OCI-LY7 (cell line): ENCODE measurements around the gene HSPA4. TPM values are rescaled to one million over a fixed set of nuclear protein-coding genes. Genes with fewer than 3 reads are reported as not detected.
"Not testable (repeated sequence)": the region's sequence is repeated elsewhere in the genome, so short reads cannot be mapped to it uniquely, and the experiment has no call there.

Source experiments
- Bru-seq: library from RNA; stranded (reverse); fragments of 400-500 nt; gene quantifications from one replicate; lab custom pipeline; 2021; lab: Mats Ljungman, UMichigan
- BruChase-seq, 2 experiments: library from RNA; stranded (reverse); fragments of 400-500 nt; gene quantifications; one replicate each; lab custom pipeline; 2021; lab: Mats Ljungman, UMichigan
- BruUV-seq: library from RNA; stranded (reverse); fragments of 400-500 nt; replicated peaks from 2 replicates; lab custom pipeline; 2021; lab: Mats Ljungman, UMichigan
- CTCF ChIA-PET: fragments of 300-600 bp; sonication (Branson Sonifier 250); formaldehyde crosslinking; loops from one replicate; lab custom pipeline; 2022; ENCODE audit warnings: antibody characterized with exemption; ENCODE audit not compliant: unreplicated experiment; lab: Charles Lee
- POLR2A ChIA-PET: fragments of 300-600 bp; sonication (Branson Sonifier 250); formaldehyde crosslinking; loops from one replicate; lab custom pipeline; 2022; ENCODE audit warnings: antibody characterized with exemption; lab: Charles Lee
- DNase-seq: peaks from one replicate; pipeline ENCODE4 v3.0.0-alpha.2; 2015; ENCODE audit warnings: low spot score
- H2AFZ ChIP-seq: fragments of 200-600 bp; sonication (generic), shearing (Covaris generic); 2 replicates; pipeline ENCODE4 v1.6.1; 2014; ENCODE audit warnings: mild to moderate bottlenecking, antibody characterized with exemption, low read length, moderate library complexity
- H3K27ac ChIP-seq: fragments of 200-600 bp; sonication (generic); 2 replicates; pipeline ENCODE4 v1.5.1; 2014; ENCODE audit warnings: mixed run types, low read depth, mild to moderate bottlenecking, moderate library complexity, low read length, inconsistent platforms; ENCODE audit not compliant: poor library complexity, severe bottlenecking
- H3K36me3 ChIP-seq: fragments of 200-600 bp; sonication (generic); 2 replicates; pipeline ENCODE4 v1.6.1; 2014; ENCODE audit warnings: mild to moderate bottlenecking, antibody characterized with exemption, low read length, moderate library complexity, mixed read lengths; ENCODE audit not compliant: insufficient read depth
- H3K4me1 ChIP-seq: fragments of 200-600 bp; sonication (generic); 2 replicates; pipeline ENCODE4 v1.5.1; 2014; ENCODE audit warnings: mild to moderate bottlenecking, low read length; ENCODE audit not compliant: insufficient read depth, poor library complexity, severe bottlenecking
- H3K4me2 ChIP-seq: fragments of 200-600 bp; sonication (generic); 2 replicates; pipeline ENCODE4 v1.6.1; 2014; ENCODE audit warnings: mild to moderate bottlenecking, low read length
- H3K4me3 ChIP-seq: fragments of 200-600 bp; sonication (generic); 2 replicates; pipeline ENCODE4 v1.5.1; 2014; ENCODE audit warnings: mild to moderate bottlenecking, low read depth, low read length; ENCODE audit not compliant: poor library complexity, severe bottlenecking
- H3K79me2 ChIP-seq: fragments of 200-600 bp; sonication (generic); 2 replicates; pipeline ENCODE4 v1.6.1; 2016; ENCODE audit warnings: low read depth, mild to moderate bottlenecking, low read length, moderate library complexity, mixed read lengths; ENCODE audit not compliant: insufficient read depth
- H3K9me2 ChIP-seq: fragments of 200-600 bp; sonication (generic); 2 replicates; pipeline ENCODE4 v1.6.1; 2016; ENCODE audit warnings: mild to moderate bottlenecking, low read length, mixed read lengths; ENCODE audit not compliant: insufficient read depth
- H3K9me3 ChIP-seq: fragments of 200-600 bp; sonication (generic); 2 replicates; pipeline ENCODE4 v1.6.1; 2014; ENCODE audit warnings: mild to moderate bottlenecking, mixed run types, low read length, mixed read lengths
- H4K20me1 ChIP-seq: fragments of 200-600 bp; sonication (generic); 2 replicates; pipeline ENCODE4 v1.6.1; 2014; ENCODE audit warnings: mild to moderate bottlenecking, antibody characterized with exemption, low read length, moderate library complexity, mixed read lengths; ENCODE audit not compliant: insufficient read depth
- EZH2phosphoT487 ChIP-seq: fragments of 200-600 bp; sonication (generic); IDR thresholded peaks from 2 replicates; pipeline ENCODE4 v1.6.1; 2018; ENCODE audit warnings: low read depth, borderline replicate concordance, mild to moderate bottlenecking, mixed run types, antibody characterized with exemption, low read length, moderate library complexity, mixed read lengths
- intact Hi-C: fragments of 100-400 bp; cut with micrococcal nuclease; formaldehyde crosslinking; loops from one replicate; pipeline ENCODE4 v1.10.0; 2022; ENCODE audit not compliant: unreplicated experiment
- long read RNA-seq: library from polyadenylated mRNA; stranded (forward); transcript quantifications from one replicate; pipeline ENCODE4 v2.0.0, GENCODE V29; 2022
- total RNA-seq, 2 experiments: library from RNA; depleted of rRNA in 1 of 2; stranded (reverse); fragments of >200 nt in 1 of 2; shearing (Covaris generic) in 1 of 2; gene quantifications; 2 replicates each; pipeline ENCODE4 v1.2.3, GENCODE V29; 2014 to 2022
- TF ChIP-seq, protein P1 (sequence below): fragments of 200-600 bp; sonication (generic); conservative IDR thresholded peaks from 2 replicates; pipeline ENCODE4 v1.5.1; 2014; ENCODE audit warnings: mild to moderate bottlenecking, antibody characterized with exemption, low read length, moderate library complexity, mixed read lengths

The HSPA4 gene
- total RNA-seq (2014; rRNA removed; shearing (Covaris generic)) (65.4 and 86.6 TPM in 2 replicates), total RNA-seq (2022) (190 and 226 TPM in 2 replicates), Bru-seq, nascent RNA (percentile 92 among the genes with signal in this experiment), BruChase-seq, experiment 1, labeled RNA remaining after a 6-hour chase (percentile 94 among the genes with signal in this experiment), BruChase-seq, experiment 2, labeled RNA remaining after a 2-hour chase (percentile 94 among the genes with signal in this experiment)
- long read RNA-seq, full-length matches to known transcripts, result 188 of 235 reads
- long read RNA-seq, partial matches to known transcripts, result 13 of 235 reads
- long read RNA-seq, other reads (novel, unspliced or antisense), result 34 of 235 reads

- Histone ChIP-seq H3K9me2 (no peaks in the 10 kb centered on the region), H4K20me1 (peaks cover 10% of the 10 kb centered on the region), H3K4me1 (peaks cover 38% of the 10 kb centered on the region), H3K79me2 (peaks cover 70% of the 10 kb centered on the region), H2AFZ (peak within 1 kb of the TSS; percentile 30; the same call in 1 of the 2 replicates), H3K9me3 (no peaks in the 10 kb centered on the region), H3K36me3 (peaks cover 44% of the 10 kb centered on the region), H3K4me3 (peak within 1 kb of the TSS; percentile 99), H3K27ac (peak within 1 kb of the TSS; percentile 97), H3K4me2 (peak within 1 kb of the TSS; percentile 93)
- ChIA-PET CTCF (interaction anchor here (0.7 to 1.2 kb wide), 2 partner anchors 14 to 921 kb away, joined by 3 read pairs; no protein-coding TSS in a partner anchor), POLR2A (interaction anchor here (0.6 to 5.9 kb wide), 17 partner anchors 9 to 952 kb away, joined by 3 to 70 read pairs (median 4); partner anchors contain the start of genes AFF4 and ZCCHC10)
- no TSS peak for BruUV-seq
- DNase-seq, result peak; percentile 100
- intact Hi-C loops, result loop anchor here (1.0 to 2.0 kb wide), 3 partner anchors 18 to 89 kb away; partner anchors contain the start of gene AFF4
- TF ChIP-seq, protein P1, sequence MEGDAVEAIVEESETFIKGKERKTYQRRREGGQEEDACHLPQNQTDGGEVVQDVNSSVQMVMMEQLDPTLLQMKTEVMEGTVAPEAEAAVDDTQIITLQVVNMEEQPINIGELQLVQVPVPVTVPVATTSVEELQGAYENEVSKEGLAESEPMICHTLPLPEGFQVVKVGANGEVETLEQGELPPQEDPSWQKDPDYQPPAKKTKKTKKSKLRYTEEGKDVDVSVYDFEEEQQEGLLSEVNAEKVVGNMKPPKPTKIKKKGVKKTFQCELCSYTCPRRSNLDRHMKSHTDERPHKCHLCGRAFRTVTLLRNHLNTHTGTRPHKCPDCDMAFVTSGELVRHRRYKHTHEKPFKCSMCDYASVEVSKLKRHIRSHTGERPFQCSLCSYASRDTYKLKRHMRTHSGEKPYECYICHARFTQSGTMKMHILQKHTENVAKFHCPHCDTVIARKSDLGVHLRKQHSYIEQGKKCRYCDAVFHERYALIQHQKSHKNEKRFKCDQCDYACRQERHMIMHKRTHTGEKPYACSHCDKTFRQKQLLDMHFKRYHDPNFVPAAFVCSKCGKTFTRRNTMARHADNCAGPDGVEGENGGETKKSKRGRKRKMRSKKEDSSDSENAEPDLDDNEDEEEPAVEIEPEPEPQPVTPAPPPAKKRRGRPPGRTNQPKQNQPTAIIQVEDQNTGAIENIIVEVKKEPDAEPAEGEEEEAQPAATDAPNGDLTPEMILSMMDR, result no peak
- TF ChIP-seq EZH2phosphoT487, result no peak
Measured at GRCh38 chr5:133051542-133052316, at the start of gene HSPA4. Gene HSPA4, plus strand, starts transcription at chr5:133052013. Its CDS starts 238 bp downstream, at chr5:133052251.

DNA sequence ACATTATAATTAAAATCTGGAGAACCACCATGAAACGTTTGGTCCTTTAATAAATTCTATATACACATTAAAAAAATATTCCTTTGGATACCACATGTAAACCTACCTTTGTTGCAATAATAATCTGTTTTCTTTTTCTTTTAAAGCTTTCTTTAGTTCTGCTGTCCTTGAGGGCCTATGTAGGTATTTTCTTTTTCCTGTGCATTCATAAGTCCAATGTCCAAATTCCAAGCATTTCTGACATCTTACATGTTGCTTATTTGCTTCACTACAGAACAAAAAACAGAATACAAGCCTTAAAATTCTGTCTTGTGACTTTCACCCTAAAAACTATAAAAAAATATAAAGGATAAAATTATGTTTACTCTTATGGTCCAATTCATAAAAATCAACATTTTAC lies 45.2 kb upstream of the HSPA4 start:
- intact Hi-C loops, result no loop called here
- no peaks in the 10 kb centered on the region for H3K4me1 ChIP-seq
- H3K9me2 ChIP-seq, result no peaks in the 10 kb centered on the region
- H3K79me2 ChIP-seq, result peaks cover 13% of the 10 kb centered on the region; the same call in 1 of the 2 replicates
- no peak overlapping the region for H3K4me3 ChIP-seq
- no TSS peak for BruUV-seq
- H3K27ac ChIP-seq, result no peak overlapping the region
- peaks cover 81% of the 10 kb centered on the region for H3K36me3 ChIP-seq
- ChIA-PET CTCF (no interaction called here), POLR2A (interaction anchor here (0.7 to 1.1 kb wide), 2 partner anchors 11 to 44 kb away, joined by 3 read pairs; no protein-coding TSS in a partner anchor)
- no peaks in the 10 kb centered on the region for H4K20me1 ChIP-seq
- no peak overlapping the region for H2AFZ ChIP-seq
- H3K9me3 ChIP-seq, result no peaks in the 10 kb centered on the region
- no peak for DNase-seq
- no peak overlapping the region for H3K4me2 ChIP-seq
- TF ChIP-seq EZH2phosphoT487, result no peak
- TF ChIP-seq, protein P1, result no peak

- intact Hi-C loops, H2AFZ ChIP-seq, H3K4me2 ChIP-seq, H3K9me3 ChIP-seq, H4K20me1 ChIP-seq, DNase-seq, CTCF ChIA-PET, H3K9me2 ChIP-seq, H3K4me1 ChIP-seq, H3K4me3 ChIP-seq, BruUV-seq, H3K27ac ChIP-seq: not testable (repeated sequence)
- Histone ChIP-seq H3K79me2 (peaks cover 18% of the 10 kb centered on the region; the same call in 1 of the 2 replicates), H3K36me3 (peaks cover 66% of the 10 kb centered on the region)
- POLR2A ChIA-PET, result interaction anchor here (0.6 kb wide), 1 partner anchor 72 kb away, joined by 3 read pairs; no protein-coding TSS in a partner anchor
Measured at GRCh38 chr5:133008455-133008854, 43.4 kb upstream of the HSPA4 start.
